T-helper 2 cell treated with Interferon-gamma antibody and Interleukin-4, amounts not matched to agents 5 μg/mL and 100 μg/mL, for 36 hours (primary cell): ENCODE measurements around the gene CLDN16.

Source experiments
- DNase-seq: peaks from one replicate; pipeline ENCODE4 v3.0.0; 2021; ENCODE audit warnings: low spot score
- H3K27ac Mint-ChIP-seq: one replicate; pipeline ENCODE4 v1.8.0; 2021; ENCODE audit warnings: mild to moderate bottlenecking, mixed read lengths
- H3K27me3 Mint-ChIP-seq: one replicate; pipeline ENCODE4 v1.8.0; 2021; ENCODE audit warnings: low read depth, mixed read lengths
- H3K36me3 Mint-ChIP-seq: one replicate; pipeline ENCODE4 v1.8.0; 2021; ENCODE audit warnings: low read depth, mixed read lengths
- H3K4me1 Mint-ChIP-seq: one replicate; pipeline ENCODE4 v1.8.0; 2021; ENCODE audit warnings: low read depth, mixed read lengths
- H3K4me3 Mint-ChIP-seq: one replicate; pipeline ENCODE4 v1.8.0; 2022; ENCODE audit warnings: mild to moderate bottlenecking, moderate library complexity, mixed read lengths
- H3K9me3 Mint-ChIP-seq: one replicate; pipeline ENCODE4 v1.8.0; 2021; ENCODE audit warnings: mixed read lengths

Gene CLDN16, protein sequence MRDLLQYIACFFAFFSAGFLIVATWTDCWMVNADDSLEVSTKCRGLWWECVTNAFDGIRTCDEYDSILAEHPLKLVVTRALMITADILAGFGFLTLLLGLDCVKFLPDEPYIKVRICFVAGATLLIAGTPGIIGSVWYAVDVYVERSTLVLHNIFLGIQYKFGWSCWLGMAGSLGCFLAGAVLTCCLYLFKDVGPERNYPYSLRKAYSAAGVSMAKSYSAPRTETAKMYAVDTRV

DNA sequence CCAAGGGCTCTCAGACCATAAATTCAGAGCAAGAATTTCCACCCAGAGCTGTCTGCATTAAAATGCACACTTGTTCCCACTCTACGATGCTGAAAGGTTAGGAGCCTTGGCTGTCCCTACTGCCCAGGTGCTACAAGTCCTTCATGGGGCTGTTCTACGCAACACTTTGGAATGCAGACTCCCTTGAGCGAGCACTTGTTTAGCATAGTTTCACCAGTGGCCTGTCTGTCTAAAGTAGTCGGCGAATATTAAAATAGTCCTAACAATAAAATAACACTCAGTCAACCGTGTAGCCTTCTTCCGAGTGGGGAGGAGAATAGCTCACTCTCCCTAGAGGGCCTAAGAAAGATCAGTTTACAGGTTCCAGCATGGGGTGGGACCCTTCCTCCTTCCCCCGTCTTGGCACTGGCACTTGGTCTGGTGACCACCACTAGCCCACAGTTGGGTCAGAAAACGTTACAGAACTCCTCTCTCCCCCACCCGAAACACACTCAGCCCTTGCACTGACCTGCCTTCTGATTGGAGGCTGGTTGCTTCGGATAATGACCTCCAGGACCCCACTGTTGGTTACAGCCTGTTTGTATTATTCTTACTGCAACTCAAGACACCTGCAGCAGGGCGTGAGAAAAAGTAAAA, at the start of gene CLDN16:
Gene CLDN16, plus strand, starts transcription at position 586 of the 636 bp plus-strand sequence. CDS start 167 bp downstream, outside the sequence.
- no peaks in the 10 kb centered on the region for H3K9me3 Mint-ChIP-seq
- H3K27me3 Mint-ChIP-seq: peaks cover 10% of the 10 kb centered on the region
- no peak within 1 kb of the TSS for H3K27ac Mint-ChIP-seq
- H3K4me1 Mint-ChIP-seq: no peaks in the 10 kb centered on the region
- H3K36me3 Mint-ChIP-seq: no peaks in the 10 kb centered on the region
- no peak within 1 kb of the TSS for H3K4me3 Mint-ChIP-seq
- DNase-seq: no peak

- Mint-ChIP-seq H3K27ac (no peak overlapping the region), H3K27me3 (peaks cover 5% of the 10 kb centered on the region), H3K9me3 (no peaks in the 10 kb centered on the region), H3K4me1 (peaks cover 4% of the 10 kb centered on the region), H3K4me3 (no peak overlapping the region), H3K36me3 (no peaks in the 10 kb centered on the region)
- DNase-seq: no peak
These were observed 49.2 kb upstream of the CLDN16 start for GRCh38 chr3:190338717-190339116.

GRCh38 chr3:190339130-190339529, 48.8 kb upstream of the CLDN16 start:
- H3K27ac Mint-ChIP-seq: no peak overlapping the region
- no peak for DNase-seq
- H3K9me3 Mint-ChIP-seq: no peaks in the 10 kb centered on the region
- peaks cover 4% of the 10 kb centered on the region for H3K4me1 Mint-ChIP-seq
- no peaks in the 10 kb centered on the region for H3K36me3 Mint-ChIP-seq
- H3K27me3 Mint-ChIP-seq: peaks cover 5% of the 10 kb centered on the region
- H3K4me3 Mint-ChIP-seq: no peak overlapping the region

GRCh38 chr3:190340071-190340470, 47.9 kb upstream of the CLDN16 start:
- Mint-ChIP-seq H3K36me3 (no peaks in the 10 kb centered on the region), H3K4me3 (no peak overlapping the region), H3K9me3 (no peaks in the 10 kb centered on the region), H3K27ac (no peak overlapping the region), H3K4me1 (peaks cover 4% of the 10 kb centered on the region), H3K27me3 (peaks cover 9% of the 10 kb centered on the region)
- DNase-seq: no peak

DNA sequence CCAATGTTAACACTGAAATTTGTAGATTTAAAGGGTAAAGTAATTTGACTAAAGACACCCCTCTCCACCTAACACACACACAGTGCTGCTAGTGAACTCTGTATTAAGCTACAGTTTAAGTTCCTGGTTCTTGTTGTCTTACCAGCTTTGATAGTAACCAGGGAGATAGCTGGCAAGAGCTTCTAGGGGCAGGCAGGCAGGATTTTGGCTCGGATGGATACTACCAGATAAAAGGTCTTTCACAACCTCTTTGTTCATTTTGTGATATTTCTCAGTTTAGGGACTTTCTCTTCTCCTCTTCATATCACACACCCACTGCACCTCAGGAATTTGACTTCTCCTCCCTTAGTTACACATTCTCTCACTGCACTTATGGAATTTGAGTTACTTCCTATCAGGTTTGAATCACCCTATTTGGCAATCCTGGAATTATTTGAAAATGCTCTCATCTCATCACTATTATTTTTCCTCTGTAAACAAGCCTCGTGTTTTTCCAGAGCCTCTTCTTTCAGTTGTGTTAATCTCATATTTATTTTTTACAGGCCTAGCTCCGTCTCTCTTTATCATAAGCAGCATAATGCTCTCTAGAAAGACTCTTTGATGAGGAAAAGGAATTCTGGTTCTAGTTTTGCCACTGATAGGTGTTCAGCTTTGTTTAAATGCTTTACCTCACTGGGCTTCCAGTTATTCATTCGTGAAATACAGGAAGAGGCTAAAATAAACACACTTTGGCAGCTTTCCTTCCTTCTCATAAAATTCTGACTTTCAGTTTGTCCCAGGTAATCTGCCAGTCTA, 42.7 kb upstream of the CLDN16 start:
- Mint-ChIP-seq H3K4me1 (no peaks in the 10 kb centered on the region), H3K4me3 (no peak overlapping the region), H3K27me3 (peaks cover 14% of the 10 kb centered on the region), H3K27ac (no peak overlapping the region), H3K36me3 (no peaks in the 10 kb centered on the region), H3K9me3 (no peaks in the 10 kb centered on the region)
- DNase-seq: no peak

DNA sequence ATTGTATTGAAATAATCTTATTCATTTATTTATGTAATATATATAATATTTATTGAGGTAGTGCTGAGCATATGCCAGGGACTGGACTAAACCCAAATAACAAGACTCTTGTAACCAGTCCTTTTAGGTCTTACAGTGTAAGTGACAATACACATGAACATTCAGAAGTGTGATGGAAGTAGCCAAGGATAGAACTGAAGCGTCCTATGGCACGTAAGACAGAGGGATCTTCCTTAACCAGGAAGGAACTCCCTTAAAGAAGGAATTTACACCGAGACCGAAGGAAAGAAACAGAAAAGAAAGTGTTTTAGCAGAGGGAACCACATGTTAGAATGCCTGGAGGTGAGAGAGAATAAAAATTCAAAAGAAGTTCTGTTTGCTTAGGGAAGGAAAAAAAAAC, 42.1 kb upstream of the CLDN16 start:
- no peak overlapping the region for H3K27ac Mint-ChIP-seq
- no peaks in the 10 kb centered on the region for H3K36me3 Mint-ChIP-seq
- H3K9me3 Mint-ChIP-seq: no peaks in the 10 kb centered on the region
- H3K4me1 Mint-ChIP-seq: no peaks in the 10 kb centered on the region
- peaks cover 14% of the 10 kb centered on the region for H3K27me3 Mint-ChIP-seq
- H3K4me3 Mint-ChIP-seq: no peak overlapping the region
- no peak for DNase-seq

DNA sequence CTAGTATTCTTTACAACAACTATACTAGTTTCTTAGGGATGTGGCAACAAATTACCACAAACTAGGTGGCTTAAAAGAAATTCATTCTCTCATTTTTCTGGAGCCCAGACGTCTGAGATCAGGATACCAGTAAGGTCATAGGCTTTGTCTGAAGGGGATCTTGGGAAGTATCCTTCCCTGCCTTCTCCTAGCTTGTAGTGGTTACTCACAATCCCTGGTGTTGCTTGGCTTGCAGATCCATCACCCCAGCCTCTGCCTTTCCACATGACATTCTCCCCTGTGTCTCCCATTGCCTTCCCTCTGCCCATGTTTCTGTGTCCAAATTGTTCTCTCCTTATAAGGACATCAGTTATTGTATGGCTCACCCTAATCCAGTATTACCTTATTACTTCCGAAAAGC, 41.4 kb upstream of the CLDN16 start:
- DNase-seq: no peak
- peaks cover 16% of the 10 kb centered on the region for H3K27me3 Mint-ChIP-seq
- no peak overlapping the region for H3K27ac Mint-ChIP-seq
- no peaks in the 10 kb centered on the region for H3K36me3 Mint-ChIP-seq
- no peaks in the 10 kb centered on the region for H3K9me3 Mint-ChIP-seq
- no peak overlapping the region for H3K4me3 Mint-ChIP-seq
- H3K4me1 Mint-ChIP-seq: no peaks in the 10 kb centered on the region

DNA sequence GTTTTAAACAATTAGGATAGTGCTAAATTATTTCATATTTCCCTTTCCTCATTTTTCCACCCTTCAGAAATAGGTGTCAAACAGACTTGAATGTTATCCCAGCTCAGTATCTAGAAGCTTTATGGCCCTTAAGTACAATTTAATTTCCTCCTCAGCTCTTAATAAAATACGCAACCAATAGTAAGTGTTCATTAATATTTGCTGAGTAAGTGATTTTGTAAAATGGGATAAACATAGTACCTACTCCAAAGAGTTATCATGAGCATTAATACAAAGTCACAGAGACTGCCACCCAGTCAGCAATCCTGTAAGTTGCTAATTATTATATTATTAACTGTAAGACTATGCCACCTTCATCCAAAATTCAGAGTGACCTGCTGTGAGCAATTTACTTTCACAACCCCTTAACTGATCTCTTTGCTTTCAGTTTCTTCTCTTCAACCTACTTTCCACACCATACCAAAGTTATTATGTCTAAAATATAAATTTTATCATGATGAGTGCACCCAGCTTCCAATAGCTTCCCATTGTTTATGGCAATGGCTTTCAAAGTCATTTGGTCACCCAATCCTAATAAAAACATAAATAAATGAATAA, 35.0 kb upstream of the CLDN16 start:
- no peaks in the 10 kb centered on the region for H3K36me3 Mint-ChIP-seq
- H3K27ac Mint-ChIP-seq: no peak overlapping the region
- H3K4me3 Mint-ChIP-seq: no peak overlapping the region
- H3K9me3 Mint-ChIP-seq: no peaks in the 10 kb centered on the region
- no peaks in the 10 kb centered on the region for H3K4me1 Mint-ChIP-seq
- H3K27me3 Mint-ChIP-seq: peaks cover 10% of the 10 kb centered on the region
- no peak for DNase-seq

DNA sequence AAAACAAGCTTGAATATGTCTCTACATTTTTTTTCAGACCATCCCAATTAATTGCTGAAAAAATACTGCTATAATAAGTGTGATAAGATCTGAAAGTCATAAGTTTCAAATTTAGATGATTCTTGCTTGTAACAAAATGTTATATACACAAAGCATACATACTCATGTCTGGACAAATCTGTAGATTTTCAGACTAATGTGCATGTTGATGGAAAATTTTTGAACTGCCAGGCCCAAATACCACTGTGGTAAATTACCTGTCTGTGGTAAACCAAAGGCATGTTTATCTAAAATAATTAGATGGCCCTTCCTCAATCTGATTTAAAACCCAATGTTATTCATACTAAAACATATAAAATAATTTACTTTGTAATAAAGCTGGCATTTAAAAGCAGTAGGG, 31.7 kb upstream of the CLDN16 start:
- DNase-seq: no peak
- Mint-ChIP-seq H3K4me1 (no peaks in the 10 kb centered on the region), H3K9me3 (no peaks in the 10 kb centered on the region), H3K27me3 (peaks cover 9% of the 10 kb centered on the region), H3K4me3 (no peak overlapping the region), H3K36me3 (no peaks in the 10 kb centered on the region), H3K27ac (no peak overlapping the region)

- Mint-ChIP-seq H3K4me1 (no peaks in the 10 kb centered on the region), H3K27me3 (peaks cover 14% of the 10 kb centered on the region), H3K36me3 (no peaks in the 10 kb centered on the region), H3K9me3 (no peaks in the 10 kb centered on the region), H3K4me3 (no peak overlapping the region), H3K27ac (no peak overlapping the region)
- no peak for DNase-seq
These were observed 30.5 kb upstream of the CLDN16 start for GRCh38 chr3:190357468-190357867.

DNA sequence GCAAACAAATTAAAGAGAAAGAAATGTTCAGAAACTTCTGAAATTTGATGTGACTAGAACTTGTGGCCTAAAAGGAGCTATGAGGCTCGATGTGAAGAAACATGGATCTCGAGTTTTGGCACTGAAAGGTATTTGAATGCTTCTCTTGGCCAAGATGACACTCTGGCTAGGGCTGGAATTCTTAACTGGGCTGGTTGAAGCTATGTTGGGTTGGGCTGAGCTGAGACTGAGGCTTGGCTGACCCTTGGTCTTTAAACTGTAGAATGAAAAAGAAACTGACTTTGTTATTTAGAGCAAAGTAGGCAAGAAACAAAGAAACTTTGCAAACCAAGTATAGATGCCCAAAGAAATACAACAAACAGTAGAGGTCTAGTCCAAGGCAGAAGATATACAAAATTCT, 28.1 kb upstream of the CLDN16 start:
- Mint-ChIP-seq H3K27ac (no peak overlapping the region), H3K4me1 (no peaks in the 10 kb centered on the region), H3K36me3 (no peaks in the 10 kb centered on the region), H3K27me3 (peaks cover 13% of the 10 kb centered on the region), H3K9me3 (no peaks in the 10 kb centered on the region), H3K4me3 (no peak overlapping the region)
- DNase-seq: no peak

DNA sequence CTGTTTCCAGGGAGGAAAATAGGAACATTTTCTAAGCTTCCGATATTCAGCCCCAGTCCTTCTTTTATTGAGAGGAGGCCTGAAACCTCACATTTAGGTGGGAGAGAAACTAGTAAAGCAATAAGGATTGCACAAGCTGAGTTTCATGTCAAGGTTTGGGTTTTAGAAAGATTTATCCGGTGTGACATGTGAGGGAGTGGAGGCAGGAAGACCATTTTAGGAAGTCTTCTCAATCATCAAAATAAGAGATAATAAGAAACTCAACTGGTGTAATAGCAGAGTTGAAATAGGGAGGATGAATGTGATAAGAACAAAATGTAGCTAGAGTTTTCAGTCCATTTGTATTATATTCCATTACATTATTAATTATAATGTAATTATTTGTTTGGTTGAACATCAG, 27.7 kb upstream of the CLDN16 start:
- Mint-ChIP-seq H3K27me3 (peaks cover 13% of the 10 kb centered on the region), H3K9me3 (no peaks in the 10 kb centered on the region), H3K27ac (no peak overlapping the region), H3K36me3 (no peaks in the 10 kb centered on the region), H3K4me3 (no peak overlapping the region), H3K4me1 (no peaks in the 10 kb centered on the region)
- no peak for DNase-seq

DNA sequence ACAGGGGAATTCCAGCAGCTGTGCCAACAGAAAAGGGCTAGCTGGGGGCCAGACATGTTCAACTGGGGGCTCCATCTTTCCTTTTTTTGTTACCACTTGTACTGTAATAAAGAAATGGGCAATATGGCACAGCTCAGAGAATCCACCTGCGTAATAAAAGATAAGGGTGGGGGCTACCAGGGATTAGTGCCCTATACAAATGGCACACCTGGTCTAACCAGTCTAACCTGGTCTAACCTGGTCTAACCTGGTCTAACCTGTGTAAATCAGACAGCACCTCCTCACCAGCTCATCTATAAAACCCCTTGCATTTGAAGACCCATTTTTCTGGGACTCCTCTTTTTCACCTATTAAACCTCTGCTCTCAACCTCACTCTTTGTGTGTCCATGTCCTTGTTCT, 26.2 kb upstream of the CLDN16 start:
- Mint-ChIP-seq H3K36me3 (no peaks in the 10 kb centered on the region), H3K4me3 (no peak overlapping the region), H3K9me3 (no peaks in the 10 kb centered on the region), H3K27ac (no peak overlapping the region), H3K4me1 (no peaks in the 10 kb centered on the region), H3K27me3 (peaks cover 13% of the 10 kb centered on the region)
- no peak for DNase-seq

- Mint-ChIP-seq H3K27ac (no peak overlapping the region), H3K27me3 (peaks cover 12% of the 10 kb centered on the region), H3K4me1 (no peaks in the 10 kb centered on the region), H3K36me3 (no peaks in the 10 kb centered on the region), H3K9me3 (no peaks in the 10 kb centered on the region), H3K4me3 (no peak overlapping the region)
- DNase-seq: no peak
These were observed 25.7 kb upstream of the CLDN16 start for GRCh38 chr3:190362258-190362657.
